ENCODE data around the gene CCT8L2. TPM values are rescaled to one million over a fixed set of nuclear protein-coding genes. Genes with fewer than 3 reads are reported as not detected.
"Not testable (repeated sequence)": the region's sequence is repeated elsewhere in the genome, so short reads cannot be mapped to it uniquely, and the experiment has no call there.

Gene CCT8L2
- total RNA-seq, 1 experiment from 2014 or later = not detected

GRCh38 chr22:16564837-16565584 lies 27.6 kb downstream of the CCT8L2 start:
- not testable (repeated sequence) for H3K4me2 ChIP-seq (ENCODE audit: low read depth, low read length, poor library complexity, severe bottlenecking); H3K4me1 ChIP-seq (ENCODE audit: low read length); H3K9me3 ChIP-seq (ENCODE audit: low read length); H2AFZ ChIP-seq (ENCODE audit: low read length); H3K9me2 ChIP-seq (replicated peaks; ENCODE audit: insufficient read depth, low read length); H3K9ac ChIP-seq (ENCODE audit: low read length); H3K27ac ChIP-seq (ENCODE audit: low read length); H3K27me3 ChIP-seq (ENCODE audit: low read length); DNase-seq; H3K79me2 ChIP-seq (ENCODE audit: low read length); H3K4me3 ChIP-seq (ENCODE audit: low read length); H3K36me3 ChIP-seq (ENCODE audit: insufficient read depth, low read length); H4K20me1 ChIP-seq (ENCODE audit: insufficient read depth, low read depth, low read length)

- no peaks in the 10 kb centered on the region for H3K4me1 ChIP-seq (ENCODE audit: low read length)
- H3K9me3 ChIP-seq (ENCODE audit: low read length) = no peaks in the 10 kb centered on the region; the same call in 1 of the 2 replicates
- no peak overlapping the region for H3K4me2 ChIP-seq (ENCODE audit: low read depth, low read length, poor library complexity, severe bottlenecking)
- no peaks in the 10 kb centered on the region for H4K20me1 ChIP-seq (ENCODE audit: insufficient read depth, low read depth, low read length)
- H3K9me2 ChIP-seq (replicated peaks; ENCODE audit: insufficient read depth, low read length) = no peaks in the 10 kb centered on the region
- H3K9ac ChIP-seq (ENCODE audit: low read length) = no peak overlapping the region
- H3K79me2 ChIP-seq (ENCODE audit: low read length) = no peaks in the 10 kb centered on the region
- H3K36me3 ChIP-seq (ENCODE audit: insufficient read depth, low read length) = no peaks in the 10 kb centered on the region
- no peaks in the 10 kb centered on the region for H3K27me3 ChIP-seq (ENCODE audit: low read length)
- H3K4me3 ChIP-seq (ENCODE audit: low read length) = no peak overlapping the region
- no peak for DNase-seq
- no peak overlapping the region for H3K27ac ChIP-seq (ENCODE audit: low read length)
- H2AFZ ChIP-seq (ENCODE audit: low read length) = no peak overlapping the region
Observed at GRCh38 chr22:16563555-16564520, 28.8 kb downstream of the CCT8L2 start.

- Histone ChIP-seq H3K9ac (ENCODE audit: low read length) (no peak overlapping the region), H3K4me3 (ENCODE audit: low read length) (no peak overlapping the region), H3K27me3 (ENCODE audit: low read length) (no peaks in the 10 kb centered on the region), H2AFZ (ENCODE audit: low read length) (no peak overlapping the region), H3K27ac (ENCODE audit: low read length) (no peak overlapping the region), H4K20me1 (ENCODE audit: insufficient read depth, low read depth, low read length) (no peaks in the 10 kb centered on the region), H3K36me3 (ENCODE audit: insufficient read depth, low read length) (no peaks in the 10 kb centered on the region), H3K79me2 (ENCODE audit: low read length) (no peaks in the 10 kb centered on the region), H3K9me3 (ENCODE audit: low read length) (no peaks in the 10 kb centered on the region; the same call in 1 of the 2 replicates), H3K4me2 (ENCODE audit: low read depth, low read length, poor library complexity, severe bottlenecking) (no peak overlapping the region), H3K4me1 (ENCODE audit: low read length) (no peaks in the 10 kb centered on the region), H3K9me2 (replicated peaks; ENCODE audit: insufficient read depth, low read length) (no peaks in the 10 kb centered on the region)
- no peak for DNase-seq
Observed at GRCh38 chr22:16562711-16563554, 29.7 kb downstream of the CCT8L2 start.

GRCh38 chr22:16561093-16561658 lies 31.4 kb downstream of the CCT8L2 start:
- H3K4me3 ChIP-seq (ENCODE audit: low read length); H3K27me3 ChIP-seq (ENCODE audit: low read length); H4K20me1 ChIP-seq (ENCODE audit: insufficient read depth, low read depth, low read length); H3K9ac ChIP-seq (ENCODE audit: low read length); H3K4me1 ChIP-seq (ENCODE audit: low read length); H3K9me2 ChIP-seq (replicated peaks; ENCODE audit: insufficient read depth, low read length); H3K27ac ChIP-seq (ENCODE audit: low read length); H2AFZ ChIP-seq (ENCODE audit: low read length); H3K4me2 ChIP-seq (ENCODE audit: low read depth, low read length, poor library complexity, severe bottlenecking); DNase-seq; H3K9me3 ChIP-seq (ENCODE audit: low read length); H3K79me2 ChIP-seq (ENCODE audit: low read length); H3K36me3 ChIP-seq (ENCODE audit: insufficient read depth, low read length): not testable (repeated sequence)

- not testable (repeated sequence) for H3K4me2 ChIP-seq (ENCODE audit: low read depth, low read length, poor library complexity, severe bottlenecking); H3K4me1 ChIP-seq (ENCODE audit: low read length); H3K79me2 ChIP-seq (ENCODE audit: low read length); H3K36me3 ChIP-seq (ENCODE audit: insufficient read depth, low read length); H3K27me3 ChIP-seq (ENCODE audit: low read length); H3K9ac ChIP-seq (ENCODE audit: low read length); H3K9me2 ChIP-seq (replicated peaks; ENCODE audit: insufficient read depth, low read length); DNase-seq; H3K27ac ChIP-seq (ENCODE audit: low read length); H3K9me3 ChIP-seq (ENCODE audit: low read length); H3K4me3 ChIP-seq (ENCODE audit: low read length); H2AFZ ChIP-seq (ENCODE audit: low read length); H4K20me1 ChIP-seq (ENCODE audit: insufficient read depth, low read depth, low read length)
Observed at GRCh38 chr22:16560651-16561050, 32.0 kb downstream of the CCT8L2 start.

GRCh38 chr22:16559996-16560395 lies 32.6 kb downstream of the CCT8L2 start:
- not testable (repeated sequence) for H3K27me3 ChIP-seq (ENCODE audit: low read length); DNase-seq; H3K4me2 ChIP-seq (ENCODE audit: low read depth, low read length, poor library complexity, severe bottlenecking); H3K9ac ChIP-seq (ENCODE audit: low read length); H3K36me3 ChIP-seq (ENCODE audit: insufficient read depth, low read length); H3K79me2 ChIP-seq (ENCODE audit: low read length); H4K20me1 ChIP-seq (ENCODE audit: insufficient read depth, low read depth, low read length); H3K27ac ChIP-seq (ENCODE audit: low read length); H2AFZ ChIP-seq (ENCODE audit: low read length); H3K4me3 ChIP-seq (ENCODE audit: low read length); H3K9me3 ChIP-seq (ENCODE audit: low read length); H3K4me1 ChIP-seq (ENCODE audit: low read length); H3K9me2 ChIP-seq (replicated peaks; ENCODE audit: insufficient read depth, low read length)

GRCh38 chr22:16559056-16559955 lies 33.3 kb downstream of the CCT8L2 start:
- no peak overlapping the region for H3K9ac ChIP-seq (ENCODE audit: low read length)
- no peaks in the 10 kb centered on the region for H3K4me1 ChIP-seq (ENCODE audit: low read length)
- H3K36me3 ChIP-seq (ENCODE audit: insufficient read depth, low read length) = no peaks in the 10 kb centered on the region
- H2AFZ ChIP-seq (ENCODE audit: low read length) = no peak overlapping the region
- no peaks in the 10 kb centered on the region for H3K27me3 ChIP-seq (ENCODE audit: low read length)
- no peaks in the 10 kb centered on the region; the same call in 1 of the 2 replicates for H3K9me3 ChIP-seq (ENCODE audit: low read length)
- H3K79me2 ChIP-seq (ENCODE audit: low read length) = no peaks in the 10 kb centered on the region
- H4K20me1 ChIP-seq (ENCODE audit: insufficient read depth, low read depth, low read length) = no peaks in the 10 kb centered on the region
- H3K4me3 ChIP-seq (ENCODE audit: low read length) = no peak overlapping the region
- DNase-seq = no peak
- no peak overlapping the region for H3K27ac ChIP-seq (ENCODE audit: low read length)
- H3K9me2 ChIP-seq (replicated peaks; ENCODE audit: insufficient read depth, low read length) = no peaks in the 10 kb centered on the region
- H3K4me2 ChIP-seq (ENCODE audit: low read depth, low read length, poor library complexity, severe bottlenecking) = no peak overlapping the region

Measured in Karpas-422 (cell line).